HG02623 (cell line): ENCODE measurements around the gene METTL22.

Experiments
- ATAC-seq: cut with Tn5 transposase; IDR thresholded peaks from one replicate; pipeline ENCODE4 v1.9.1; 2021; ENCODE audit warnings: moderate library complexity; ENCODE audit not compliant: unreplicated experiment

The METTL22 gene

GRCh38 chr16:8591451-8591850, 30.0 kb upstream of the METTL22 start:
- ATAC-seq = no peak

- no peak for ATAC-seq
Measured at GRCh38 chr16:8594149-8594666, 27.3 kb upstream of the METTL22 start.

GRCh38 chr16:8595783-8596182, 25.7 kb upstream of the METTL22 start:
- no peak for ATAC-seq

GRCh38 chr16:8596581-8596980, 24.9 kb upstream of the METTL22 start:
- no peak for ATAC-seq

- no peak for ATAC-seq
Measured at GRCh38 chr16:8600144-8600775, 21.2 kb upstream of the METTL22 start.

GRCh38 chr16:8605554-8605953, 15.9 kb upstream of the METTL22 start:
- ATAC-seq = no peak

DNA sequence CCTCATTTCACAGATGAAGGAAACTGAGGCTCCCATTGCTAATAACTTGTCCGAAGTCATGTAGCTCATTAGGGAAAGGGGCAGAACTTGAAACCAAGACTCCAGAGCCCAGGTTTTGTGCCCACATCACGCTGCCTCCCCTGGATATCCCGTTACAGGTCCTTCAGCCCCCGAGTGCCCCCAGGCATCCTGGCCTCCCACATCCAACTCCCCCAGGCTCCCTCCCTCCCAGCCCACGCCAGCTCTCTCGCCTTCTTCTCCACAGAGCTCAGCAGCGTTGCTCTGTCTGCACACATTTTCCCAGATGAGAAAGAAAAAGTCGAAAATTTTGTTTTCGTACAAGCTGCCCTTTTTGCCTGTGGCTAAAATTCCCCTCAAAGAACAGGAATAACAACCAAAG, 14.3 kb upstream of the METTL22 start:
- no peak for ATAC-seq

GRCh38 chr16:8611122-8611521, 10.4 kb upstream of the METTL22 start:
- ATAC-seq = no peak

DNA sequence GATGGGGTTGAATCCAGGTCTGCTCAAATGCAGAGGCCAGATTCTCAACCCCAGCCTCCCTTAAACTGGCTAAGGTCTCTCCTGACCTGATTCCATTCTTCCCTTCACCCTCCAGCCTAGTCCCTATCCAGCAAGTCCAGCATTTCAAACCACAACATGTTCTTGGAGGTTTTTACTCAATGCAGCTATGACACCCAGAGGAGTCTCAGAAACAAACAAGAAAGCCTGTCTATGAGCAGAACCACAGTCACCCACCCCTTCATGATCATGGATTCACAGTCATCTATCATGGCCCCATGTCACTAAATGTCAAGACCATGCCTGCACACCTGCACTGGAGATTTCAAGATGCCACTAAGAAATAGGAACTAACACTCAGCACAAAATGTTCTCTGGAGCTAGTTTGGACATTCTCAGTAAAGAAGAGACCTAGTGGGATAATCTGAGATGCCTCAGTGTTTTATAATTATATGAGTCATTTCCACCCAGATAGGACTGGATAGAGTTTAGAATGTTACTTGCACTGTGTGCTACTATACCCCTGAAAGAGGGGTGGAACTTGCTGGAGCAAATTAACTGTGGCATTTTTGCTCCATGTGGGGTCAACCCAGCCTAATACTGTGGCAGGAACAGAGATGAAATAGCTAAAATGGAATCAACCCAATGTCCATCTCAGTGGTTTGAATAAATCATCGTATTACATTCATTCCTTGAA, 9.5 kb upstream of the METTL22 start:
- ATAC-seq = no peak

DNA sequence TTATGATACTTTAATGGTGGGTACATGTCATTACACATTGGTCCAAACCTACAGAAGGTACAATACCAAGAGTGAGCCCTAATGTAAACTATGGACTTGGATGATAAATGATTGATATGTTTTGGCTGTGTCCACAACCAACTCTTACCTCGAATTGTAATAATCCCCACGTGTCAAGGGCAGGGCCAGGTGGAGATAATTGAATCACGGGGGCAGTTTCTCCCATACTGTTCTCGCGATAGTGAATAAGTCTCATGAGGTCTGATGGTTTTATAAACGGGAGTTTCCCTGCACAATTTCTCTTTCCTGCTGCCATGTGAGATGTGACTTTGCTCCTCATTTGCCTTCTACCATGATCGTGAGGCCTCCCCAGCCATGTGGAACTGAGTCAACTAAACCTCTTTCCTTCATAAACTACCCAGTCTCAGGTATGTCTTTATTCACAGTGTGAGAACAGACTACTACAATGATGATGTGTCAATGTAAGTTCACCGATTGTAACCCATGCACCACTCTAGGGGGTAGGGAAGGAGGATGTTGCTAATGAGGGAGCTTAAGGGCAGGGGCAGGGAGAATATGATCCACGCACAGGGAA, 7.0 kb upstream of the METTL22 start:
- no peak for ATAC-seq

DNA sequence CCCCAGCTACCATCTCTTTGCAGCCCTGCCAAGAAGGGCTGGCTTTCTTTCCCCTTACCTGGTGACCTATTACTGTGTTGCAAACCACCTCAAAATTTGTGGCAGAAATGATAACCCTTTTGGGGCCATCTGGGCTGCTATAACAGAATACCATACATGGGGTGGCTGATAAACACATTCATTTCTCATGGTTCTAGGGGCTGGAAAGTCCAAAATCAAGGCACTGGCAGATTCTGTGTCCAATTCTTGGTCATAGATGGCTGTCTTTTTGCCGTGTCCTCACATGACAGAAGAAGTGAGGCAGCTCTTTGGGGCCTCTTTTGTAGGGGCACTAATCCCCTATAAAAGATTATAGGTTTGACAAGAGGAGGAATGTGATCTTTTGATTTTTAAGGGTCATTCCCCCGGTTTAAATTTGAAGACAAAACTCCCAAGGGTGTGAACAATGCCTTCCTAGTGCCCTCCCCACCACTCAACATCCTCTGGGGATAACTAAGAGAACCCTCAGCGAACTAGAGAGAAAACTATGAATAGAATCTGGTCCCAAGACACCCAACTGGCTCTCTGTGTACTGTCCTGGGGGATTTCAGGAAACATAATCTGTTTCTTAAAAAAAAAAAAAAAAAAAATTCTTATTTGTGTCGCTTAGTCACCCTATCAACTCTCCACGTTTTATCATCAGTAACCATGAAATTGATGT, 1.7 kb upstream of the METTL22 start:
- no peak for ATAC-seq

DNA sequence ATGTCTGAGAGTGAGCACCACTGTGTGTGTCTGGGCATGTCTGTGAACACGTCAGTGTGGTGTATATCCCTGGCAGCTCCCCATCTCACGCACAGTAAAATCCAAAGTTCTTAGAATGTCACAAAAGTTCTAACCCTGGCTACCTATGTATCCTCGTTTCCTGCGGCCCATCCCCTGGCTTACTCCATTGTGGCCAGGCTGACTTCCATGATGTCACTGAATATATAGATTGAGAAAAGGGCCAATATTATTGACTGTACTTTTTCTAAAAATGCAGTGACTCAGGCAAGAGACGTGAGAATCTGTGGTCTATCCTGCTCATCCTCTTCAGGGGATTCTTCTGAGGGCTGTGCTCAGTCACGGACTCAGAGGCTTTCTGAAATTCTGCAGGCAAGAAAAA, 963 bp upstream of the METTL22 start:
- no peak for ATAC-seq

DNA sequence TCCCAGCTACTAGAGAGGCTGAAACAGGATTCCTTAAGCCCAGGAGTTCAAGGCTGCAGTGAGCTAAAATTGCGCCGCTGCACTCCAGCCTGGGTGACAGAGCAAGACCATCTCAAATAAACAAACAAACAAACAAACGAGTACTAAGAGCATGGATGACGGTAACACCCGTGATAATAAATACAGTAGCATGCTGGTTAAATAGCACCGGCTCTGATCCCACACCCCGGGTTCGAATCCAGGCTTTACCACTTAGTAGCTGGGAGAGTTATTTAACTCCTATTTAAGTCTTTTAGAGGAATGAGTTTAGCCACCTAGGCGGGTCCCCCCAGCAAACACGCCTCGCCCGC, 301 bp upstream of the METTL22 start:
- no peak for ATAC-seq

DNA sequence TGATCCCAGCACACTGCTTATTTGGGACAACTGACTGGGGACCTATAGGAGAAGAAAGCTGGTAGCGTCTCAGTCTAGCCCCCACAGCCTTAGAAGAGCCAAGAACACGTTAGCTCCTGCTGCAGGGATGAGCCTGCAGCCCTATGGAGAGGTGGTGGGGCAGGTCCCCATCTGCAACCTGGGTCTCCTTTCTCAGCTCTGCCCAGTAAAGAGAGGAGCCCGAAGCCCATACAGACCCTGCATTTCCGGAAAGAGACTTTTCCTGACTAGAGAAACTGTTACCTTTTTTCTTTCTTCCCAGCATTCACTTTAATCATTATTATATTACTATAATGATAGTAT, 788 bp downstream of the METTL22 start:
- ATAC-seq = no peak

DNA sequence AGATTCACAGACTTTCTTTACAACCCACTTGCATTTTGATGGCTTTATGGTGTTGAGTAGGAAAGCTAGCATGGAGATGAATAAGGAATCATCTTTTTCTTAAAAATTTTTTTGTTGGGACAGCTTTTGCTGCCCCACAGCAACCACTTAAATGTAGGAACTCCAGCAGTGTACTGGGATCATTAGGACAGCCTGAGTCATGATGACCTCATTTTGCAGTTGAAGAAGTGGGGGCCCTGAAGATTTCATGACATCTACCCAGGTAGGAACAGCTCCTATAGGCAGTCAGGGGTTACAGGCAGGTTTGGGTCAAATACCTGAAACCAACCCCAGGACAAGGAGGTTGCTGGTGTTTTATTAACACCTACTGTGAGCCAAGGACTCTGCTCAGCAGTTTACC, 2.1 kb downstream of the METTL22 start:
- ATAC-seq = no peak

GRCh38 chr16:8625491-8626087, 4.1 kb downstream of the METTL22 start:
- no peak for ATAC-seq

DNA sequence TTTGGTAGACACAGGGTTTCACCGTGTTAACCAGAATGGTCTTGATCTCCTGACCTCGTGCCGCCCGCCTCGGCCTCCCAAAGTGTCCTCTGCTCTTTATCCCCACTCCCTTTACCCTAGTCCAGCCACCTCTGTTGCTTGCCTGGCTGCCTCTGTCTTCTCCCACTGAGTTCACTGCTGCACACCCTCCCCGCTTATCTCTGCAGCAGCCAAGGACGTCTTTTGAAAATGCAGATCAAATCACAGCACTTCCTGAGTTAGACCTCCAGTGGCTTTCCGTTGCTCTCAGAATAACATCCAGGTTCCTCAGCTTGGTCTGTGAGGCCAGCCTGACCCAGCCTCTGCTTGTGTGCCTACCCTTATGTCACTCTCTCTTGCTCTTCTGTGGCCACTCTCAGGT, 5.4 kb downstream of the METTL22 start:
- ATAC-seq = no peak

- no peak for ATAC-seq
Measured at GRCh38 chr16:8627456-8627855, 6.0 kb downstream of the METTL22 start.

DNA sequence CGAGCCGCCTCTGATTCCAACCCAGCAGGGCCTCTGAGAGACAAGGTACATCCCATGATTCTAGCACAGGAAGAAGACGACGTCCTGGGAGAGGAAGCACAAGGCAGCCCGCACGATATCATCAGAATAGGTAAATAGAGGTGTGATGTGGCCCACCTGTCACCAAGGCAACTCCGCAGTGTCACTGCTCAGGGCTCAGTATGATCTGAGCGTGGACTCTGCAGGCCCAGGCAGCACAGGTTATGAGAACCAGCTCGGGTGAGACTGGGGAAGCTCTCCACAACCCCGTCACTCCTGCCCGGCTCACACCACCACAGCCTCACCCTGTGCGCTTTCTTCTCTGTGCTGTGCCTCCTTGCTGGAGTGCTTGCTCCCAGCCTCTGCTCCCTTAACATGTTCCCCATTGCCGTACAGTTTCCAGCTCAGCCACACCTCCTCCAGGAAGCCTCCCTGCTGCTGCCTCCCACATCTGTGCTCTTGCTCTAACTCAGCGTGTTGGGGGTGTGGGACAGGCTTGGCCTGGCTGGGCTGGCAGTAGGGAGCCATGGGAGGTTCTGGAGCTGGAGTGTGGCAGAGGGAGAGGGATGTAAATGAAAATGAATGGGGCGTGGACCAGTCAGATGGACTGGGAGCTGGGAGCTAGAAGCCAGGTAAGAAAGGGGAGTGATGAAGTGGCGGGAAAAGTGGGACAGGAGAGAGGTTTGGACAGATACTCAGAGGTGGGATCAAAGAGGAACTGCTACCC, 7.7 kb downstream of the METTL22 start:
- ATAC-seq = no peak

GRCh38 chr16:8630255-8630953, 8.9 kb downstream of the METTL22 start:
- ATAC-seq = no peak
